ENCODE measurements around the gene SYF2.
"Not testable (repeated sequence)": the region's sequence is repeated elsewhere in the genome, so short reads cannot be mapped to it uniquely, and the experiment has no call there.

GRCh38 chr1:25235411-25235810 is 3.1 kb upstream of the SYF2 start:
- TF ChIP-seq EZH2 (IDR thresholded peaks at IDR 0.05; ENCODE audit: borderline replicate concordance, low read length), result not testable (repeated sequence)
- TF ChIP-seq, protein P1, sequence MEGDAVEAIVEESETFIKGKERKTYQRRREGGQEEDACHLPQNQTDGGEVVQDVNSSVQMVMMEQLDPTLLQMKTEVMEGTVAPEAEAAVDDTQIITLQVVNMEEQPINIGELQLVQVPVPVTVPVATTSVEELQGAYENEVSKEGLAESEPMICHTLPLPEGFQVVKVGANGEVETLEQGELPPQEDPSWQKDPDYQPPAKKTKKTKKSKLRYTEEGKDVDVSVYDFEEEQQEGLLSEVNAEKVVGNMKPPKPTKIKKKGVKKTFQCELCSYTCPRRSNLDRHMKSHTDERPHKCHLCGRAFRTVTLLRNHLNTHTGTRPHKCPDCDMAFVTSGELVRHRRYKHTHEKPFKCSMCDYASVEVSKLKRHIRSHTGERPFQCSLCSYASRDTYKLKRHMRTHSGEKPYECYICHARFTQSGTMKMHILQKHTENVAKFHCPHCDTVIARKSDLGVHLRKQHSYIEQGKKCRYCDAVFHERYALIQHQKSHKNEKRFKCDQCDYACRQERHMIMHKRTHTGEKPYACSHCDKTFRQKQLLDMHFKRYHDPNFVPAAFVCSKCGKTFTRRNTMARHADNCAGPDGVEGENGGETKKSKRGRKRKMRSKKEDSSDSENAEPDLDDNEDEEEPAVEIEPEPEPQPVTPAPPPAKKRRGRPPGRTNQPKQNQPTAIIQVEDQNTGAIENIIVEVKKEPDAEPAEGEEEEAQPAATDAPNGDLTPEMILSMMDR (conservative IDR thresholded peaks at IDR 0.05 in 1 of 2, IDR thresholded peaks at IDR 0.05 in 1 of 2; ENCODE audit: extremely low read depth in 1 of 2, insufficient read depth in 1 of 2, low read depth in 1 of 2, low read length in 2 of 2), result not testable (repeated sequence)
